SKM-1 treated with dmso at 0.1 percent for 144 hours (cell line): ENCODE measurements around the gene SRSF11.

Experiments
- DNase-seq: peaks from one replicate; lab custom pipeline; 2025; ENCODE audit not compliant: unreplicated experiment; lab: John Stamatoyannopoulos, UW

SRSF11 gene

GRCh38 chr1:70220517-70221237 lies 503 bp upstream of the SRSF11 start:
- no peak for DNase-seq

DNA sequence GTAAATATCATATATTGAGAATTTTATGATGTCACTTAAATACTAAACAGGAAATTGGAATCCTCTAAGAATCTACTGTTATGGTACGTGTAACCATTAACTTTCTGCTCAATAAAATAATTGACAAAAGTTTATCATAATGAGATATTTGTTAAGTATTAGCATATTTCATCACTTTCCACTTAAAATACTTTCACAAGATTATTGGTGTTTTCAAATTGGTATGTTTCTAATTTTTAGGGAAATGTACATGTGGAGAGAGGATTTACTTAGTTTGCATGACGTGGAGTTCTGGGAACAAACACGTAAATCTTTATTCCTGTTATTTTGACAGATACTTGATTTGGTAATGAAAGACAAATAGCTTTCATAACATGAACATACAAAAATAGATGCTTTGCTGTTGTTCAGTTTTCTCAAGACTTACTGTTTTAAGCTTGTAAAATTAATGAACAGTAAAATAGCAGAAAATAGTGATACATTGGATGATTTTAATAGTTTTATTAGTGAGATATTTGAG lies 1.6 kb downstream of the SRSF11 start:
- DNase-seq, result no peak

DNA sequence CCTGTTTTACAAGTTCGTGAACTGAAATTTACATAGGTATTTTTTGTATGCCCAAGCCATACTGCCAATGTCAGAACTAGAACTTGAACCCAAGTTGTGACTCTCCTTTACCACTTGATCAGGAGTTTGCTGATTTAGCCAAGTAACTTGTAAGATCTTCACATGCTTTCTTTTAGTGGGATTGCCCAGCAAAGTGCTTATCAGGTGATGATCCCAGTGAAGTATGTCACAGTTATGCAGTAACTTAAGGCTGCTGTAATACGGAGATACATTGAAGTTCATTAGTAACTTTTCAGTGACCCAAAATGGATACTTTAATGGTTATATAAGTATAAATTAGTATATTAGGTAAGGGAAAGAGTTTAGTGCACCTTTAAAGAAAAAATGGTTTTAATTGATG lies 3.8 kb downstream of the SRSF11 start:
- no peak for DNase-seq

DNA sequence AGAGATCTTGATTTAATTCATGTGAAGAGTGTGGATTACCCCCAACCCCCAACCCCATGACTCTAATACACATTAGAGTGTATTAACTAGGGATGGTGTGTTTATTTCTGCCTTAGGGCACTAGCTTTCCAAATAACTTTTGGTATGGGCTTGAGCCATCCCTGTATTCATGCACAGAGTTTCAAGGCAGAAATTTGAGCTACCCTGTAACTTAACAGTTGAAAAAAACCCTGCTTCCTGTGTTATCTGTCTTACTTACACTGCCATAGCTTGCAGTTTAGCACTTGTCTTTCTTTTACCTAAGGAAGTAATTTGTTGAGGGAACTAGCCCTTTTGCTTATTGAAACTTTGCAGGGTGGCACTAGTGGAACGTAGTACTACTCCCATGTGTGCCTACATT lies 6.3 kb downstream of the SRSF11 start:
- no peak for DNase-seq

DNA sequence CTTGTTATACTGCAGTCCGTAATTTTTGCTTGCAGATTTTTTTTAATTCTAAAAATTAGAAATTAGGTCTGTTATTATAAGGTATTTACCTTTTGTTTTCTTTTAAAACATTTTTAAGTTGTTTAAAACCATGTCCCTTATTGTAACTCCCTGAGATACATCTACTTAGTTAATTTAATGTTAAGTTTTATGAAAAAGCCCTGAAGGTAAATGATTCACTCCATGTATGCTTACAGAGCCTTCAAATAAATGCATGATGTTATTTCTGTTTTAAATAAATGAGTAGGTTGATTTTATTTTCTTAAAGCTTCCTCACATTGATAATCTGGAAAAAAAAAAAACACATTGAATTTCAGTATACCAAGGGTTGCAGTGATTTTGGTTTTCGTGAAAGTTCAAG lies 7.5 kb downstream of the SRSF11 start:
- DNase-seq, result no peak

GRCh38 chr1:70231475-70231874 lies 10.3 kb downstream of the SRSF11 start:
- DNase-seq, result no peak

GRCh38 chr1:70234733-70235132 lies 13.6 kb downstream of the SRSF11 start:
- no peak for DNase-seq

GRCh38 chr1:70239940-70240339 lies 18.8 kb downstream of the SRSF11 start:
- DNase-seq, result no peak

DNA sequence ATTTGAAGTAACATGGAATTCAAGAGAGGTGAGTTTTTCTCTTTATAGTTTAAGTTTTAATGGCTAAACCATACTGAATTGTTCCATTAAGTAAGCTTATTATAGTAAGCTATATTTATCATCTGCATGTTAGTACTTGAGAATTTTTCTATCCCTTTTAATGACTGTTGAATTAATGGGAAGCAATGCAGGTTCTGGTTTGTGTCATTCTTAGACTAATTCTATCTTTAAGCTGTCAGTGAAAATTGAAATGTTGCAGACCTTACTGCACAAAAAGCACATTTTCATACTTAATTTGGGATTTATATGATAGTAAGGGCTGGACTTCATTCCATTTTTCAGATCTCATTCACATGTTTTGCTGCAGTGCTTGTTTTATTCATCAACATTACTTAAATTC lies 25.9 kb downstream of the SRSF11 start:
- DNase-seq, result no peak

- DNase-seq, result no peak
Measured at GRCh38 chr1:70247768-70248167, 26.6 kb downstream of the SRSF11 start.

DNA sequence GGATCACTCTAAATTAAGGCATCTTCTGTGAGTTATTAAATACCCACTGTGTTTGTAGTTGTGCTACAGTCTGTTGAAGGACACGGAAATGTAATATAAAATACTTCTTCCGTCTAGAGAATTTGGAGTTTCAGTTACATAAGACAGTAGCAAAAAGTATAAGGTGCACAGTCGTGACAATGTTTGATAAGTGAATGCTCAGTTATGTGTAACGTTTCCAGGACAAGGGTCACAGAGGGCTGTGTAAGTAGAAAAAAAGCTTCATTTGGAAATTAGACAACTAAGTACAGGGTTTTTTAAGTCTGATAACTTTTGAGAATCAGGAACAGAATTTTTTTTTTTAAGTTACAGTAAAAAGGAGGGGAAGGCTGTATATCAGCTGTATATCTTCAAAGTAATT lies 27.5 kb downstream of the SRSF11 start:
- DNase-seq, result no peak

- DNase-seq, result no peak
Measured at GRCh38 chr1:70256664-70257063, 35.5 kb downstream of the SRSF11 start.

GRCh38 chr1:70264839-70265238 lies 43.7 kb downstream of the SRSF11 start:
- DNase-seq, result no peak

DNA sequence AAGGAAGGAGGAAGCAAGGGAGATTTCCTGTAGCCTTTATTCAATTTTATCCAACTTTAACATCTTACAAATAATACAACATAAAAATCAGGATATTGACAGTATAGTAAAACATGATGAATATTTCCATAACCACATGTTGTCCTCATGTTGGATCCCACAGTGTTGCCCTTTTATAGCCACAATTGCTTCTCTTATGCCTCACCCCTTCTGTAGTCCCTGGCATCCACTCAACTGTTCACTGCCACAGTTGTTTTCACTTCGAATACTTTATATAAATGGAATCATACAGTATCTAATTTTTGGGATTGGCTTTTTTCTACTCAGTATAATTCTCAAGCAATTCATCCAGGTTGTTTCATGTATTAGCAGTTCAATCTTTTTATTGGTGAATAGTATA lies 44.8 kb downstream of the SRSF11 start:
- no peak for DNase-seq

- DNase-seq, result no peak
Measured at GRCh38 chr1:70277875-70278274, 56.7 kb downstream of the SRSF11 start.

- no peak for DNase-seq
Measured at GRCh38 chr1:70278710-70279109, 57.5 kb downstream of the SRSF11 start.

DNA sequence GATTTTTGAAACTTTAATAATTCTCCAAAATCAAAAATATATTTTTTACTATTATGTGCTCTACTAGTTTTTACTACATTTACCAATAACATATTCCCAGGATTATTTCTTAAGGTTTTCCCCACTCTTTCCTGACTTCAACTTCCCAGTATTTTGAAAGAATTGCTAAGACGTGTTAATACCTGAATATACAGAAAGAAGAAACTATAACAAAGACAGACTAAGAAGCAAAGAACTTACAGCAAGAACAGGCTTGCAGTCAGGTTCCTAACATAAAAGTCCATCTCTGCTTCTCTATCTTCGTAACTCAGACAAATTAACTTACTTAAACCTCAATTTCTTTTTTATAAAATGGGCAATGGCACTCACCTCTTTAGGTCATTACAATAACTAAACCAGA lies 63.2 kb downstream of the SRSF11 start:
- DNase-seq, result no peak

DNA sequence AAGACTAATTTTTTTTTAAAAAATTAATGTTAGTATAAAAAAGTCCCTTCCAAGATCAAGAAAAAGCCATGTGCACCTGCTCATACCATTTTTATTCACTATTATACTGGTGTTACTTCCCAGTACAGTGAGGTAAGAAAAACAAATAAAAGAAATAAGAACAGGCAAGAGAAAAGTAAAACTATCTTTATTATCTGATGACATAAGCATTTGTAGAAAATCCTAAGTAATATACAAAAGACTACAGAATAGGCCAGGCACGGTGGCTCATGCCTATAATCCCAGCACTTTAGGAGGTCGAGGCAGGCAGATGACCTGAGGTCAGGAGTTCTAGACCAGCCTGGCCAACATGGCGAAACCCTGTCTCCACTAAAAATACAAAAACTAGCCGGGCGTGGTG lies 65.3 kb downstream of the SRSF11 start:
- DNase-seq, result no peak

GRCh38 chr1:70288166-70288565 lies 67.0 kb downstream of the SRSF11 start:
- DNase-seq, result no peak

DNA sequence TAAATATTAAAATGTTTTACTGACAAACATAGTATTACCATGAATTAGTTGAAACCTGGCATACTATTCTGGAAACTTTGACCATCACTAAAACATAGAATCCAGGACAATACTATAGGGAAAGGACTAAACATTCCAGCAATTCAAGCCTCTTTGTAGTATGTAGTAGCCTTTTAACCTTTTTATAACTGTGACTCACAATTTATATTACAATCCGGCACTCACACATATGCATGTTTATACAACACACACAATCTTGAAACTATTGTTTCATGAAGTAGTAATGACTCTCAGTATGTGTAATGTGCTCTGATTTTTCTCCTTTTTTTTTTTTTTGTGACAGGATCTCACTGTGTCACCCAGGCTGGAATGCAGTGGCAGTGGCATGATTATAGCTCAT lies 69.0 kb downstream of the SRSF11 start:
- no peak for DNase-seq

- no peak for DNase-seq
Measured at GRCh38 chr1:70293186-70293843, 72.1 kb downstream of the SRSF11 start.

DNA sequence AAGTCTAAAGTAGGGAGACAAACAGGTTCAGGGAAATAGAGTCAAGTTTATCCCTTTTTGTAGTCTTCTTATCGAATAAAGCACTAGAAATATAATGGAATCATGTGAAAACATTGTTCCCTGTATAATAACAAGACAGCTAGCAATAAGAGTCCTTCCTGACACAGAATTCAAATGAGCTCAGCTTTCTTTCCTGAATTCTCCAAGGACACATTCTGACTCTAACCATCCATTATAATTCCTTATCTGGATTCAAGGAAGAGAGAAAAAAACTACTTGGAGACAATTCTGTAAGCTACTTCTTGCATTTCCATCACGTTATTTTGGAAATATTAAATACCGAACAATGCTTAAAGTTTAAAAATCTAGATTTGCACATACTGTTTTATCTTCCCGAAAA lies 74.6 kb downstream of the SRSF11 start:
- no peak for DNase-seq

GRCh38 chr1:70299472-70299871 lies 78.3 kb downstream of the SRSF11 start:
- DNase-seq, result no peak
